ENCODE data around the gene KCNQ4.

The KCNQ4 gene

DNA sequence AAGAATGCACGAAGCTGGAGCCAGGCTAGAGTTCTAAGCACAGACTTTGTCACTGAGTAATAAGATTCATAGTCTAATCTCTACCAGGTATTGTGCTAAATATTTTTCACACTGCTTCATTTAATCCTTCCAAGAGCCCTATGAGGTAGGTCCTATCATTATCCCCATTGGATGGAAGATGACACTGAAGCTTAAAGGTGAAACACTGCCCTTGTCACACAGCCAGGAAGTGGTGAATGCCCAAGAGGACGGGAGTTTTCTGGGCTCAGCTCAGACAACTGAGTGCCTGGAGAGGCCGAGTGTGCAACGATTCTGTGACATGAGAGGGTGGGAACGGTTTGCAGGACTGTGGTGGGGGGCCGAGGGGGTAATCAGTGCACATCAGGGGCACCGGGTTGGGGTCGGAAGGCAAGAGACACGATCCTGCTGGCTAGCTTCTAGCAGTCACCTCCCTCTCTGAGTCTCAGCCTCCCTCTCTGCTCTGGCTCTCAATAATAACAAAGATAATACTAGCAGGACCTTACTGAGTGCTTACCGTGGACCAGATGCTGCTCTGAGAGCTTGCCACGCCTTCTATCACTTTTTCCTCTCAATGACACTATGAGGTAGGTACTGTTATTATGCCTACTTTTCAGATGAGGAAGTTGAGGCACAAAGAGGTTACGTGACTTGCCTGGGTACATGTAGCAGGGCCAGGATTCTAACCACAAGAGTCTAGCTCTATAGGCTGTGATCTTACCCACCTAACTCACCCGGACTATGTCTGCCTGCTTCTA lies 12.4 kb downstream of the KCNQ4 start:
- no peak for DNase-seq (ENCODE audit: low spot score)

DNA sequence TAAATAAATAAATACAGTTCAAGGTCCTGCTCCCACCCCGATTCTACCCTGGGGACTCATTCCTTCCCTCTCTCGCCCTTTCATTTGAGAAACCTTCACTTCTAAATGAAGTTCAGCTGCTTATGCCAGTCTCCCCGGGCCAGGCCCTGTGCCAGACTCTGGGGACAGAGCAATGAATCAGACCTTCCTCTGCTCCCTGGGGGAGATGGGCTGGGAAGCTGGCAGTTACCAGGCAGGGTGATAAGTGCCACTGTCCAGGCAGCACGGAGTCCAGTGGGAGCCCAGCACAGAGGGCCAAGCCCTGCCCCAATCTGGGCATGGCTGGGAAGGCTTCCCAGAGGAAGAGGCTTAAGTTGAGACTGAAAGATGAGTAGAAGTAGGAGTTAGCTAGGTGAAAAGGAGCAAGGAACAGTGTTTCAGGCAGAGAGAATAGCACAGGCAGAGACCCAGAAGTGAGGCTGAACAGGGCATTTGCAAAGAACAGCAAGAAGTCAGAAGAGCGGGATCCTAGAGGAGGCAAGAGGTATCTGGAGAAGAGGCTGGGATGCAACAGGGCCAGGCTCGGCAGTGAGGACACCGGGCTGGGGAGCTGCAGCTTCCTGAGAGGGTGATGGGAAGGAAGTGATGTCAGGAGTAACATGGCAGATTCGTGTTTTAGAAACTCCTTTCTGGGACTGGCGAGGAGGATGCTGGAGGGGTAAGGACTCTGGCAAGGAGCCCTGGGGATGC lies 13.5 kb downstream of the KCNQ4 start:
- DNase-seq (ENCODE audit: low spot score): no peak

DNA sequence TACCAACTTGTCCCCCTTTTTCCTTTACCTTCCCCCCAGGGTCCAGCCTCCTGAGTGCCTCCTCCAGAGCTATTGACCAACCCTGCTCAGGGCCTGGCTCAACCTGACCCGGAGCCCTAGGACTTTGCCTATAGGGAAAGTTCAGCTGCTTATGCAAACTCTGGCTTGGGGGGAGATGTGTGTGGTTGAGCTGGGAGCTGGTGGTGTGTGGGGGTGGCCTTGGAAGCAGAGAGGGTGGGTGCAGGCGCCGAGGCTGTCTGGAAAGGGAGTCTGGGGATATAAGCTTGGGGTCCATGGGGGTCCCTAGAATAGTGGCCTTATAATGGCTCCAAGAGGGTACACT lies 14.1 kb downstream of the KCNQ4 start:
- DNase-seq (ENCODE audit: low spot score): no peak

DNA sequence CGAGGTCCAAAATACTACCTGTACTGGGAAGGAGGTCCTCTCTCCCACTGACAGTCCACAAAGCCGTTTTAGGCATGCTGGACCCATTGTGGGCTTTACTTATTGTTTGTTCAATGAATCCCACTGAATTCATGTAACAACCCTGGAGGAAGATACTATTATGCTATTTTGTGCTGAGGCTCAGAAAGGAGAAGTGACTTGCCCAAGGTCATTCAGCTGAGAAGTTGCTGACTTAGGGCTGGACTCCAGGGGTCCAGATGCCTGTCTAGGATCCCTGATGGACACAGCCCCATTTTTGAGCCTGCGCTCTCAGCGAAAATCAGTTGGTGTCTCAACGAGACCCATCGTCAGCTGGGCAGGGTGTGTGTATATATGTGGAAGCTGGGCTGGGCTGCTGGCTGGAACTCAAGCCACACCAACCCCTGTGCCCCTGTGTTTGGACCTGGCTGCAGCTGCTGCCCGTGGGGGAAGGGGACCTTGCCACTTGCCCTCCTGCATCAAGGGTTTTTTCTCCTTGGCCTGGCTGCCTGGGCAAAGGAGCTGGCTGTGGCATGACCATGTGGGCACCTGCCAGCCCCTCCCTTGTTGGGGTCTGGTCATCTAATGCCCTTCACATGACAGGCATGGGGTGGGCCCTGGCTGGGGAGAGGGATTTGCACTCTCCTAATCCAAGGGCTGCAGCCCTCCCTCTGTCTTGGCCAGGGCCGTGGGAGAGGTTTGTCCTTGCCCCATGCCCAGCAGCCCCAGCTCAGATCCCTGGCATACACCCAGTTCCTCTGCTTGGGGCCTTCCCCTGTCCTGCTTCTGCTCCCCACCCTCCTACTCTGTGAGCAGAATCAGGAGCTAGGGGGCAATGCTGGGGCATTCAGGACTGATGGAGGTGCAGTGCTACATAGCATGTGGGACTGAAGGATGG lies 15.0 kb downstream of the KCNQ4 start:
- no peak for DNase-seq (ENCODE audit: low spot score)

DNA sequence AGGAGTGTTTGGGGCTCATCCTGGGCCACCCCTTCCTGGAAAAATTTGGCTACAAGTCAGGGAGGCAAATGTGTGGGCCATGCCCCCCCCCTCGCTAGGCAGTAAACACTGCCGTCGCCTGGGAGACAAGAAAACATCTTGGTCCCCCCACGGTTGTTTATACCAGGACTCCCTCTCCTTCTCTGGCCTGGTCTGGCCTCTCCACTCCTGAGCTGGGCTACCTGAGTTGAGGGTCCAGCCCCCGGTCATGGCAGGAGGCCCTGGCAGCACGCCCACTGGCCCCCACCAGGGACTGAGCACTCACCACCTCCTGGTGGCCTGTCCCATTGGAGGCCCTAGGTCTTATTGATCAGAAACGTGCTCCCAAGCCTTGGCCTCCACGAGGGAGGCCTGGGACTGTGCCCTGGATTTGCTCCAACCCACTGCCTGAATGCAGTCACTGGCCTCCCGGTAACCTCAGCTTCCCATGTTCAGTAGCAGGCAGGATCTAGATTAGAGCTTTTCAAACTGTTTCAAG lies 15.8 kb downstream of the KCNQ4 start:
- no peak for DNase-seq (ENCODE audit: low spot score)

DNA sequence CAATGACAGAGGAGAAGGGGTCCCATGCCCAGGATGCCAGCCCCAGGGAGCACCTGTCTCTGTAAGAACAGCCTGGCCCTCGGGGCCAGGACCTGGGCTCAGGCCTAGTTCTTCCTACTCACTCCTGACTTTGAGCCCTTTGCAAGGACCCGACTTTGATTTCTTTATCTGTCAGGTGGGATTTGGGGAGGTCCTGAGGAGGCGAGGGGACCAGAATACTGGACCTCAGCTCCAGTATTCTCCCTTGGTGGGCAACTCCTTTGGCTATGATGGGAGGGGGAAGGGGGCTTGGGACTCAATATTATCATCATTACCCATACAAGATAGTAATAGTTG lies 18.1 kb downstream of the KCNQ4 start:
- DNase-seq (ENCODE audit: low spot score): no peak

DNA sequence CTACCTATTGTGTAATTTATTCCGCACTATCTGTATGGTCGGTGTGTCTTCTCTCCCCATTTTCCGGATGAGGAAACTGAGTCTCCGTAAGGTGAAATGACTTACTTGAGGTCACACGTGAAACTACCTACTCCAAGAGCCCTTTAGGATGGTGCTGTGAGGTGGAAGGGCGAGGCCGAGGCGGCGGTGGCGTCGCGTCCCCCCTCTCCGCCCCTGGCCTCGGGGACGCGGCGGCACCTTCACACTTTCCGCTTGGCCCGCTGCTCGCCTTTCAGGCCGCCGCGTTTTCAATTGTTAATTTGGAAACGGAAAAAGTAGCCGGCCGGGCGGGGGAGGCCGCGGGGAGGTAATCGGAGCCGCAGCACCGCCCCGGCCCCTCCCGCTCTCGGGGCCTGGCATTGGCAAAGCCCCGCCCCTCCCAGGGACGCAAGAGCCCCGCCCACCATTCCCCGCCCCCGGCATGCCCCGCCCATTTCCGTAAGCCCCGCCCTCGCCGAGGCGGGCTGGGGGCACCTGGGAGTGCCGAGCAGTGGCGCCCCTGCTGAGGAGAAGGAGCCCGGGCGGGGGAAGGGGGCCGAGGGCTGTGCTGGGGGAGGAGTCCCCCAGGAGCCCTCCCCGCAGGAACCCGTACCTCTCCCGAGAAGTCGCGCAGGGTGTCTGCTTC lies 18.6 kb downstream of the KCNQ4 start:
- DNase-seq (ENCODE audit: low spot score): no peak

DNA sequence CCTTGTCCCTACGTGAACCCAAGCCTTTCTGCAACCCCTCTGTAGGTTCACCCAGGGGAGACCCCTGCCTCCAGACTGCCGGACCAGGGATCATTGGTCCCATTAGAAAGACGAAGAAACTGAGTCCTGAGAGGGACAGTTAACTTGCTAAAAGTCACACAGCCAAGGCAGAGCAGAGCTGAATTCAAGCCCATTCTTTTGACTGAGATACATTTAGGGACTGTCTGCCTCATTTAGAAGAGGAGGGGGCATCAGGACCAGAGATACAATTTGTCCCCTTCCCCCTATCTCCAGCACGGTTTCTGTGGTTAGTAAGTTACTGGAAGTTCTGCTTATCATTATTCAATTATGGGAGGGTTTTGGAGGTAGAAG lies 19.1 kb downstream of the KCNQ4 start:
- no peak for DNase-seq (ENCODE audit: low spot score)

DNA sequence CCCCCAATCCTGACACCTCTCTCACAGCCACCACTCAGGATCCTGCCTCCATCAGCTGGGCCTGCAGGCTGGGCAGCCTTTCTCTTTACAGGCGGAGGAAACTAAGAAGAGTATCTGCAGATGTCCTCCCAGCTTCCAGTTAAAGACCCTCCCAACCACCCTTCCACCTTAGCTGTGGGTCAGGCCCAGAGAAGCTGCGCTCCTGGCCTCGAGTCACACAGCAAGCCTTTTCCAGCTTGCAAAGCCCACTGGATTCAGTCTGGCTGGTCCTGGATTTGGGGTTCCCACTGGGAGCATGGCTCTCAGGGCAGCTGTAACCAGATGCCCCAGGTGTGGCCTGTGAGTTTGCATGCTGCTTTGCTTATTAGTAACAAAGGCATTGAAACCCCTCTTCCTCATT lies 19.9 kb downstream of the KCNQ4 start:
- DNase-seq (ENCODE audit: low spot score): no peak

DNA sequence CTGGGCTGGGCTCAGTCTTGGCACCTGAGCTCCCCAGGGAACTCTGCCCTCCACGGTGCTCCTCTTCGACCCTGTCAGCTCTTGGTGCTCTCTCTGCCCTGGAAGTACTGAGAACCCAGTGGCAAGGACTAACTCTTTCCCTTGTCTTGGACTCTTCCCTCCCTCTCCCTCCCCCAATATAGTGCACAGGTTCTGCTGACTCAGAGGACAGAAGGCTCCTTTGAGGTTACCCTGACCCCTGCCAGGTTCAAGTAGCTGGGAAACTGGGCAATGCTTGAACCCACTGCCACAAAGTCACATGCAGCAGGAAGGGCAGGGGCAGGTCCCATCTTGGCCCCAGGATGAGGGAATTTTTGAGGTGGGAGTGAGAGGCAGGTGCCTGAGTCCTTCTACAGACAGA lies 20.3 kb downstream of the KCNQ4 start:
- DNase-seq (ENCODE audit: low spot score): no peak

DNA sequence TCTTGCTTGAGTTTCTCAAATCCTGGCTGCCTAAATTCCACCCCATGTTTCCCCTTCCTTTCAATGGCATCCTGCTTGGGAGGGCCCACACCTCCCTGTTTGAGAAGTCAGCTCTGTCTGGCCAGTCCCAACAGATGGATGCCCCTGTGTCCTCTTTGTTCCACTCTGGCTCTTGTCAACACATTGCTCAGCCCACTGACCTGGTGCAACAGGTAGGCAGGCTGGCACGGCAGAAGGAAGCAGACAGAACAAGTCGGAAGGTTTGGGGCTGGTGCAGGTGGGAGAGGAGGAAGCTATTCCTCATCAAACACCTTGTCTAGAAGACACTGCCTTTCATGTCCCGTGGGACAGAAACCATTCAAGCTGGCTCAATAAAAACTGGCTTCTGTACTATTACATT lies 22.7 kb downstream of the KCNQ4 start:
- DNase-seq (ENCODE audit: low spot score): no peak

DNA sequence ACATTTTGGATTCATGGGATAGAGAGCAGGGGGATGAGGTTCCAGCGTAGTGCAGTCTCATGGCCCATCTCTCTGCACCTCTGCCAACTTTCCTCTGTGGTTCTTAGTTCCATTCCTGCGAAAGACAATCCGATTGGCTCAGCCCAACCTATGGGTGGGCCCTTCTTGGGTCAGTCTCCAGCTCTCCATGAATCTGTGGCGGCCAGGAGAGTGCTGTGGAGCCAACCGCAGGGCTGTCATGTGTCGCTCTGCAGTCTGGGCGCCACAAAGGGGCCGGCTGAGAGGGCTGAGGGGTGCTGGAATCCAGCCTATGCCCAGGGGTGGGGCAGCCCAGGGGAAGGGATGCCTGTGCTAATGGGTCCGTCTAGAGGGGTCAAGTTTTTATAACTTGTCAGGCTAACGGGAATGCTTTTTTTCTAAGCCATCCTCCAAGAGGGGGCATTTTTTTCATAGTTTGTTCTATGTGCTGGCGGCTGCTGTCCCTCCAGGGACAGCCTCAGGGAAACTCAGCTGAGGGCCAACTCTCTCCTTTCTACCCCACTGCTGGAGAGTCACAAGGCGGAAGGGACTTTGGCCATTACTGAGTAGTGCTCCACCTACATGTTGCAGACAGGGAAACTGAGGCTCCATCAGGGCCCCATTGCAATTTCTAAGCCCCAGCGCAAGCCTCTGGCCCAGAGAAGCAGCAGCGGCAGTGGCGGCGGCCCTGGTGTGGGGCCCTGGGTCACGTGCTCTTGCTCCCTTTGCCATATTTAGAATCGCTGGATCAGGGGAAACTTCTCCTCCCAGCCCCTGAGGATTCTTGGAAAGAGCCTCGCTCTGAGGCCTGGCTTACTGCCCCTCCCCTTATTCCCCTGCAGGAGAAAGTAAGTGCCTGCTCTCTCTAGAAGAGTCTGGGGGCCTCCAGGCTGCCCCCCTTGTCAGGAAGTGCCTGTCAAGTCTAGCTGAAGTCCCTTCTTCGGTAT lies 23.4 kb downstream of the KCNQ4 start:
- DNase-seq (ENCODE audit: low spot score): no peak

DNA sequence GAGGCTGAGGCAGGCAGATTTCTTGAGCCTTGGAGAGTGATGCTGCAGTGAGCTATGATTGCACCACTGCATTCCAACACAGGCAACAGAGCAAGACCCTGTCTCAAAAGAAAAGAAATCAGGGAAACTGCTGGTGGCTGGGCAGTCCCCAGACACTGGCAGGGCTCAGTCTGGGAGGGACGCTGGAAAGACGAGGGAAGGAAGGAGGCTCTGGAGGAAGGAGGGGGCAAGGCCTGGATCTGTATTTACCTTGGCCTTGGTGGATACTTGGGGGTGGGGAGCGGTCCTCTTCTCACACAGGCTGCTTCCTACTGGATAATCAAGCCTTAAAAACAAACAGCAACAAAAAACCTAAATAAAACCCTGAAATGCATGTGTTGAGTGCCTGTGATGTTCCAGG lies 24.4 kb downstream of the KCNQ4 start:
- no peak for DNase-seq (ENCODE audit: low spot score)

DNA sequence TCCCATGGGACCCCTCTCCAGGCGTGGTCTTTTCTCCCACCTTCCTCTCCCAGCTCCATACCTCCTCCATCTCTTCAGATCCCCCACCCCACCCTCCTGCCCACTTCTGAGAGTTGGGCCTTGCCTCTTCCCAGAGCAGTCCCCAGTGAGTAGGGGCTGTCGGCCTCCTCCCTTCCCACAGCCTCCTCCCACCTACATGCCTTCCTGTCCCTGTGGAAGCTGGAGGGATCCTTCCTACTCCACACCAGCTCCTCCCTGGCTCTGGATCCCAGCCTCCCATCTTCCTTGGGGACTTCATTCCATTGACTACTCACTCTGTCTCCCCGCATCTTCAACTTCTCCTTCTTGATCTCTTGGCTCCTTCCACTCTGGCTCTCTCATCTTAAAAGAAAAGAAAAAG lies 24.9 kb downstream of the KCNQ4 start:
- no peak for DNase-seq (ENCODE audit: low spot score)

DNA sequence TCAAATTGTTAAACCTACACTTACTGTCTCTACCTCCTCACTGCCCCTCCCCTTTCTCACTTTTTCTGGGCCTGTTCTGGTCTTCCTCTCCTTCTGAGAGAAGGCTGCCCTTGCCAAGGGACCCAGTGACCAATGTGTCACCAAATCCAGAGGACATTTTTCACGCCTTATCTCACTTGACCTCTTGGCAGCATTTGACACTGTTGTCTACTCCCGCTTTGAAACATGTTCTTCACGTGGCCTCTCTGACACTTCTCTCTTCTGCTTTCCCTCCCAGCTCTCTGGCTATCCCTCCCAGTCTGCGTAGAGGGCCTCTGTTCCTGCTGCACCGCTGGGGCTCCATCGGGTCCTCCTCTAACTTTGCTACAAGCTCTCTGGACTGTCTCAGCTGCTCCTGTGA lies 25.3 kb downstream of the KCNQ4 start:
- no peak for DNase-seq (ENCODE audit: low spot score)

DNA sequence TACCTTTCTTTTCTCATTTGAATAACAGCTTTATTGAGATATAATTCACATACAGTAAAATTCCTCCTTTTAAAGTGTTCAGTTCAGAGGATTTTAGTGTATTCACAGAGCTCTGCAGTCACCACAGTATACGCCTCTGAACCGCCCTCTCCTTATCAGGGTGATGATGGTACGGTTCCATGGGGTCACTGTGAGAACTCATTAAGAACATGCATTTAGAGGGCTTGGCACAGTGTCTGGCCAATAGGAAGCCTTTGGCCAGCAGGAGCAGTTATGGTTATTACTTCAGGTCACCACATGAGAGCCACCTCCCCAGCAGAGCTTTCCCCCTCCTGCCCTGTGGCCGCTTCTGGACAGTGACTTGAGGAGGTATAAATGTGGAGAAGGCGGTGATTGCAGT lies 27.3 kb downstream of the KCNQ4 start:
- DNase-seq (ENCODE audit: low spot score): no peak

DNA sequence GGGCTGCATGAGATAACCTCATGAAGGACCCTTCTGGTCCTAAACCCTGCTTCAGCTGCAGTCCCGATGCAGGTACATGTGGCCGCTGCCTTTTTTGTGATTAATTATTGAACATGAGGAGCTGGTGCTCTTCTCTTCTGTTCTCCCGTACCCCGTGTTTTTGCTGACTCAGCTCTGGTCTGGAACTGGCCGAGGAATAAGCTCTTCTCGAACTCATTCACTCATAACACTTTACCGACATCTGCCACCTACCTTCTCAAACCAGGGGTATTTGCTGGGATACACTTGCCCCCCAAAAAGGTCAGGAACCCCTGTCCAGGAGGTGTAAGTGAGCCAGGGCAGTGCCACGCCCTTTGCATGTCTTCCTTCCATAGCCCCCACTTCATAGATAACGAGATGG lies 31.8 kb downstream of the KCNQ4 start:
- DNase-seq (ENCODE audit: low spot score): no peak

DNA sequence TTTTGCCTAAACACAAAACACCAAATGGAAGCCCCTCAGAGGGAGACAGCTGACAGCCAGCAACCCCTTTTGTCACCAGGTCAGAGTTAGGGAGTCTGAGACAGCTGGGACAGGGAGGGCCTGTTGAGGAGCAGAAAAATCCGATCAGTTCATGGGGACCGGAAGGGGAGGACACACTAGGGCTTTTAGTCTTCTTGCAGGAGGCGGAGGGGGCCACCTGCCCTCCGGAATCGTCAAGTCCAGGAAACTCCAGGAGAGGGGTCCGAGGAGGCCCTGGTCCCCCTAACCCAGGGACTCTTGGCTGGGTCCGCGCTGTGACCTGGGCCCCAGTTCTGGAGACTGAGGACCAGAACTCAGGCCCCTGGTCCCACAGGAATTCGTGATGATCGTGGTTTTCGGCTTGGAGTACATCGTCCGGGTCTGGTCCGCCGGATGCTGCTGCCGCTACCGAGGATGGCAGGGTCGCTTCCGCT lies 34.2 kb downstream of the KCNQ4 start:
- DNase-seq (ENCODE audit: low spot score): no peak

DNA sequence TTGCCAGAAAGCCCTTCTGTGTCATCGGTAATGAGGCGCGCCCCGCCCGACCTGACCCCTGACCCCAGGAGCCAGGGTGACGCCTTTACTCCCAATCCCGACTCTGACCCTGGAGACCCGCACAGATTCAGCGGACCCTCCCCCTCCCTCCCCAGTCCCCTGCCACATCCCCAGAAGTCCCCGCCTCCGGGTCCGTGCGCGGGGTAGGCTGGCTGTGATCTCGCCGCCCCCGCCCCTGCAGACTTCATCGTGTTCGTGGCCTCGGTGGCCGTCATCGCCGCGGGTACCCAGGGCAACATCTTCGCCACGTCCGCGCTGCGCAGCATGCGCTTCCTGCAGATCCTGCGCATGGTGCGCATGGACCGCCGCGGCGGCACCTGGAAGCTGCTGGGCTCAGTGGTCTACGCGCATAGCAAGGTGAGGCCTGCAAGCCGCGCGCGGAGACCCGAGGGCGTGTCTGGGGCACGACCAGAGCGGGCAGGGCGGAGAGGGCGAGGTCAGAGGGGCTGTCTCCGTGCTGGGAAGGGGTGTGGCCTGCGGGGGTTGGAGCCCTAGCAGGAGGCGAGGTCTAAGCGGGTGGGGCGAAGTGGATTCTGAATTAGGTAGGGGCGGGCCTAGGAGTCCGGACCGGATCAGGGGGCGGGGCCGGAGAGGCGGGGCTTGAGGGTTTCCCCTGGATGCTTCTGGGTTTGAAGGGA lies 34.8 kb downstream of the KCNQ4 start:
- no peak for DNase-seq (ENCODE audit: low spot score)

DNA sequence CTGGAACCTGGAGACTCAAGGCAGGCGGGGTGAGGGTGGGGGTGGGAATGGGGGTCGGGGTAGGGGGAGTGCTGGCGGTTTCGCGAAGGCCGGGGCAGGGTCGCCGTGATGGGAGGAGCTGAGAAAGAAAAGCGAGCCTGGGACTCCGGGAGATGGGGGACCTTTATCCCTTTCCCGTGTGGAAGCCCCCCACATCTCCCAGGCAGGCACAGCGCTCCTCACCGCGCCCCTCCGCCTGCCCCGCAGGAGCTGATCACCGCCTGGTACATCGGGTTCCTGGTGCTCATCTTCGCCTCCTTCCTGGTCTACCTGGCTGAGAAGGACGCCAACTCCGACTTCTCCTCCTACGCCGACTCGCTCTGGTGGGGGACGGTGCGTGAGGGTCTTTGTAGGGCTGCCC lies 35.5 kb downstream of the KCNQ4 start:
- no peak for DNase-seq (ENCODE audit: low spot score)
